ENCODE results near the gene FMO5. TPM values are rescaled to one million over a fixed set of nuclear protein-coding genes. Genes with fewer than 3 reads are reported as not detected.

FMO5 gene
- total and polyA plus RNA-seq, 2 of the 13 experiments (the other 11 are each of a cell fraction or from before 2014, with no cell fraction given): 48.2 to 149 TPM

- TF ChIP-seq ZNF362 (CRISPR knock-in tag; IDR thresholded peaks at IDR 0.05; ENCODE audit: borderline replicate concordance) (no peak), JDP2 (CRISPR knock-in tag; IDR thresholded peaks at IDR 0.05; ENCODE audit: borderline replicate concordance) (no peak), YY1 (IDR thresholded peaks at IDR 0.05; ENCODE audit: insufficient read depth, insufficient replicate concordance, low read depth, low read length) (no peak), PBX2 (CRISPR knock-in tag; IDR thresholded peaks at IDR 0.05) (no peak), MAFF (IDR thresholded peaks at IDR 0.05; ENCODE audit: low read depth, low read length) (no peak), SMAD9 (CRISPR knock-in tag; IDR thresholded peaks at IDR 0.05) (no peak), ZNF704 (CRISPR knock-in tag; IDR thresholded peaks at IDR 0.05; ENCODE audit: borderline replicate concordance) (no peak), CSRNP1 (CRISPR knock-in tag; IDR thresholded peaks at IDR 0.05) (no peak), ZNF550 (CRISPR knock-in tag; IDR thresholded peaks at IDR 0.05; ENCODE audit: borderline replicate concordance) (no peak), ZNF17 (CRISPR knock-in tag; IDR thresholded peaks at IDR 0.05) (no peak), ETV5 (CRISPR knock-in tag; IDR thresholded peaks at IDR 0.05; ENCODE audit: borderline replicate concordance) (peak; percentile 97), SNAPC5 (CRISPR knock-in tag; IDR thresholded peaks at IDR 0.05; ENCODE audit: borderline replicate concordance) (no peak), MYNN (CRISPR knock-in tag; IDR thresholded peaks at IDR 0.05; ENCODE audit: low read depth) (no peak), CHCHD3 (CRISPR knock-in tag; IDR thresholded peaks at IDR 0.05) (no peak), ZBTB39 (CRISPR knock-in tag; IDR thresholded peaks at IDR 0.05) (peak; percentile 85; the same call in 1 of the 2 replicates), ZNF605 (CRISPR knock-in tag; IDR thresholded peaks at IDR 0.05) (no peak), HOXA5 (CRISPR knock-in tag; IDR thresholded peaks at IDR 0.05) (no peak), TIGD3 (CRISPR knock-in tag; IDR thresholded peaks at IDR 0.05; ENCODE audit: borderline replicate concordance) (no peak), MXI1 (IDR thresholded peaks at IDR 0.05; ENCODE audit: borderline replicate concordance, low read depth, low read length) (peak; percentile 15; the same call in 1 of the 3 replicates), ZNF451 (CRISPR knock-in tag; IDR thresholded peaks at IDR 0.05) (no peak)
Measured at GRCh38 chr1:147238053-147238902, 13.1 kb upstream of the FMO5 start (continued).

Measured in HepG2 (cell line).